Mucosa of descending colon (tissue), 3 donors: Measurements from ENCODE around the gene CHST13. TPM values are rescaled to one million over a fixed set of nuclear protein-coding genes. Genes with fewer than 3 reads are reported as not detected.

Experiments
- ATAC-seq: fragments of 200-7000 bp; cut with Tn5 transposase; one replicate; pipeline ENCODE4 v1.9.1; 2020; ENCODE audit warnings: mild to moderate bottlenecking, moderate library complexity
- DNase-seq, 3 donors: peaks; one replicate each; pipeline ENCODE4 v3.0.0-alpha.2; 2020
- H3K36me3 ChIP-seq: fragments of 200-600 bp; one replicate; pipeline ENCODE4 v1.8.0; 2021; ENCODE audit warnings: low read depth, mild to moderate bottlenecking
- H3K4me1 ChIP-seq: fragments of 200-600 bp; one replicate; pipeline ENCODE4 v1.8.0; 2021; ENCODE audit warnings: low read depth, mild to moderate bottlenecking
- H3K4me3 ChIP-seq: fragments of 200-600 bp; one replicate; pipeline ENCODE4 v1.8.0; 2021; ENCODE audit warnings: mild to moderate bottlenecking
- H3K9me3 ChIP-seq: fragments of 200-600 bp; one replicate; pipeline ENCODE4 v1.8.0; 2021; ENCODE audit warnings: mild to moderate bottlenecking
- intact Hi-C, 2 donors: fragments of 100-400 bp; cut with DNase I in 1 of 2; cut with micrococcal nuclease in 1 of 2; formaldehyde crosslinking; loops; one replicate each; pipeline versions ENCODE4 v1.11.0 to v1.11.1; 2022; cut with DNase I, micrococcal nuclease
- total RNA-seq, 3 donors: library from RNA; stranded (reverse); fragmentation: NEBNext Ultra II Directional in 2 of 3; extraction: Animal tissue kit (Norgen Biotek cat#: 25700) in 2 of 3; gene quantifications; one replicate each; pipeline versions ENCODE4 v1.2.1 to v1.2.4, GENCODE V29; 2021 to 2023
- TF ChIP-seq, protein P1 (sequence below): fragments of 200-600 bp; IDR thresholded peaks from one replicate; pipeline ENCODE4 v1.8.0; 2022; ENCODE audit warnings: antibody characterized with exemption, mild to moderate bottlenecking
- donor health status: DM: no; HTN: no; CAD: no; lungs with moderate emphysema.
- donor health status: DM: no; HTN: no; CAD: no.
- donor health status: DM: no; HTN: yes; CAD: no.

The CHST13 gene
- total RNA-seq, 3 donors from 2014 or later: 0.27 to 5.7 (median 0.98) TPM

DNA sequence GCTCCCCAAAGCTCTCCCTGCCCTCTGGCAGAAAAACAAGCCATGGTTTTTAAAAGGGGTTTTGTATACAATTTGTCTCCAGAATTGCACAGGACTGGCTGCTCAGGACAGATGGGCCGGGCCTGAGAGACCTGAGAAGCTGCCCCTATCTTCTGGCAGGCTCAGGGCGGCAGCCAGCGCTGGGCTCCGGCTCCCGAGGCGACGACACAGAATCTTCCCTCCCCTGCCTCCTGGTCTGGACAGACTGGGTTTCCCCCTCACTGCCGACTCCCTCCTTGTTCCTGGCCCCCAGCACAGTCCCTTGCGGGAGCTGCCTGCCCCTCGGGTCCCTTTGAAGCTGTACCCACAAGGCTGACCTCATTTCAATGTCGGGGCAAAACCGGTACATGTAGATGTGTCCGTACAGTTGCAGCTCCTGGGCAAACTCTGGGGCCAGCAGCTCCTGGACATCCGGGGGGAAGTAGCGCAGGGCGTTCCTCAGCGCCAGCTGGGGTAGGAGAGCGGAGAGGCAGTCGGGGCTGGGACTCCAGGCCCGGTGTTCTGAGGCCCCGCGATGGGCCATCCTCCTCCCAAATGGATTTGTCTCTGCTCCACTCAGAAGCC, 13.5 kb upstream of the CHST13 start:
- TF ChIP-seq, protein P1, sequence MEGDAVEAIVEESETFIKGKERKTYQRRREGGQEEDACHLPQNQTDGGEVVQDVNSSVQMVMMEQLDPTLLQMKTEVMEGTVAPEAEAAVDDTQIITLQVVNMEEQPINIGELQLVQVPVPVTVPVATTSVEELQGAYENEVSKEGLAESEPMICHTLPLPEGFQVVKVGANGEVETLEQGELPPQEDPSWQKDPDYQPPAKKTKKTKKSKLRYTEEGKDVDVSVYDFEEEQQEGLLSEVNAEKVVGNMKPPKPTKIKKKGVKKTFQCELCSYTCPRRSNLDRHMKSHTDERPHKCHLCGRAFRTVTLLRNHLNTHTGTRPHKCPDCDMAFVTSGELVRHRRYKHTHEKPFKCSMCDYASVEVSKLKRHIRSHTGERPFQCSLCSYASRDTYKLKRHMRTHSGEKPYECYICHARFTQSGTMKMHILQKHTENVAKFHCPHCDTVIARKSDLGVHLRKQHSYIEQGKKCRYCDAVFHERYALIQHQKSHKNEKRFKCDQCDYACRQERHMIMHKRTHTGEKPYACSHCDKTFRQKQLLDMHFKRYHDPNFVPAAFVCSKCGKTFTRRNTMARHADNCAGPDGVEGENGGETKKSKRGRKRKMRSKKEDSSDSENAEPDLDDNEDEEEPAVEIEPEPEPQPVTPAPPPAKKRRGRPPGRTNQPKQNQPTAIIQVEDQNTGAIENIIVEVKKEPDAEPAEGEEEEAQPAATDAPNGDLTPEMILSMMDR: no peak
- Histone ChIP-seq H3K4me3 (no peak overlapping the region), H3K36me3 (no peaks in the 10 kb centered on the region), H3K9me3 (no peaks in the 10 kb centered on the region), H3K4me1 (no peaks in the 10 kb centered on the region)
- ATAC-seq (no peak), DNase-seq (peak in 1 of 3 donors; percentile 27)
- intact Hi-C loops: no loop called here

DNA sequence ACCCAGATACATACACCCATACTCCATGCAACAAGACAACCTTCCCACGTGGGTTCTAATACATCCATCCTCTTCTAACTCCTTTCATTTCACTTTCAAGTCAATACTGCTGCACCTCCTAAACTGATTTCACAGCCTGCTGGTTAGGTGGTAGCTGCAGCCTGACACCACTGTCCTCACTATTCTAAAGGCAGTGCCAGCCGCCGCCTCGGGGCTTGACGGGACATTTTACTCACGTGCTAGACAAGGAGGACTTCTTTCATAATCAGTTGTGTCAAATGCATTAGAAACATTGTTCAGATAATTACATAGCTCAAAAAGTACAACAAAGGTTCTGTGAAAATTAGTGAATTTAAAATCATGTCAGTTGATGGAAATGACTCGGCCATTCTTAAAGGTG, 12.7 kb upstream of the CHST13 start:
- TF ChIP-seq, protein P1: no peak
- no peaks in the 10 kb centered on the region for H3K36me3 ChIP-seq
- ATAC-seq: no peak

DNA sequence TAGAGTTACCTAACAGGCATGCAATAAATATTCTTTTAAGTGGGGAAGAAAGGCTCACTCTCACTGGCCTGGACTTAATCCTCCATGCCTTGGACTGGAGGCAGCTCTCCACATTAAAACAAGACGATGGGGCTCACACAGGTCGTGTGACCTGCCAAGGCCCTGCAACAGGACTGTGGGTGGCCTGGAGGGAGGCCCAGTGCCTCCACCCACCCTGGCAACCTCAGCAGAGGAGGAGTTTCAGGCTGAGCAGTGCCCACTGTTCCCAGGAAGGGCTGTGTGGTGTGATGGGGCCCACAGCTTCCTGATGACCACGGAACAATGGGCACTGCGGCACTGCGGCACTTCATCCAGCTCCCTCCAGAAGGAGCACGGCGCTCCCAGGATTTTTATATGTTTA, 11.9 kb upstream of the CHST13 start:
- peak in 1 of 3 donors; percentile 28 for DNase-seq
- intact Hi-C loops: no loop called here
- no peak overlapping the region for H3K4me3 ChIP-seq
- TF ChIP-seq, protein P1: no peak
- no peaks in the 10 kb centered on the region for H3K9me3 ChIP-seq
- no peak for ATAC-seq
- H3K4me1 ChIP-seq: no peaks in the 10 kb centered on the region
- H3K36me3 ChIP-seq: no peaks in the 10 kb centered on the region

More for the DNA sequence above, 12.7 kb upstream of the CHST13 start:
- no peak for DNase-seq
- intact Hi-C loops: no loop called here
- H3K9me3 ChIP-seq: no peaks in the 10 kb centered on the region
- H3K4me3 ChIP-seq: no peak overlapping the region
- no peaks in the 10 kb centered on the region for H3K4me1 ChIP-seq

DNA sequence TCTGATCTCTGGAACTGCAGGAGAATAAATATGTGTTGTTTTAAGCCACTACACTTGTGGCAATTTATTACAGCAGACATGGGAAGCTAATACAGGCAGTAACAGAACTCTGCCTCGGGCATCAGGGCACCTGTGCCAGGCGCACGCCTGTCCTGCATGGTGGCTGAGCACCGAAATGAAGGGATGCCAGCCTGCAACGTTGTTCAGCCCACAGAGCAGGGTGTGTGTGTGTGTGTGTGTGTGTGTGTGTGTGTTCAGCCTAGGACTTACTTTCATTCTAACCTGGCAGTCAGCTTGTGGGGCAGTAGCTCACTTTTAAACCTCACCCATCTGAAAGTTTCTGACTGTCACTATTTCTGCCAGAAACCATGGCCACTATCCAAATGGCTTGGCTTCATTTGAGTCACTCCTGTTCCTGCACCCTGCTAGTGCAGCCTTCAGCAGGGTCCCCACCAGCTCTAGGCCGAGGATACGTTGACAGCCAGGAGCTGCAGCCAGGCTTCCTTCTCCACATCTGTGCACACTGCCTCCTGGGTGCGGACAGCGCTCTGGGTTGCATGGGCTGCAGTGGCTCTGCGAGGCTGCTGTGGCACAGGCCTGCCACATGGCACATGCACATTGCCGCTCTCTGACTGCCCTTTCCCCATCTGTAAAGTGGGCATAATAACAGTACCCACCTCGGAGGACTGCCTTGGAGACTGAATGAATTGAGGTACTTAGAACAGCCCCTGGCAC, 10.9 kb upstream of the CHST13 start:
- Histone ChIP-seq H3K36me3 (no peaks in the 10 kb centered on the region), H3K4me1 (no peaks in the 10 kb centered on the region), H3K9me3 (no peaks in the 10 kb centered on the region), H3K4me3 (no peak overlapping the region)
- ATAC-seq: no peak
- TF ChIP-seq, protein P1: no peak
- intact Hi-C loops: no loop called here
- DNase-seq: peak in 1 of 3 donors; percentile 22

DNA sequence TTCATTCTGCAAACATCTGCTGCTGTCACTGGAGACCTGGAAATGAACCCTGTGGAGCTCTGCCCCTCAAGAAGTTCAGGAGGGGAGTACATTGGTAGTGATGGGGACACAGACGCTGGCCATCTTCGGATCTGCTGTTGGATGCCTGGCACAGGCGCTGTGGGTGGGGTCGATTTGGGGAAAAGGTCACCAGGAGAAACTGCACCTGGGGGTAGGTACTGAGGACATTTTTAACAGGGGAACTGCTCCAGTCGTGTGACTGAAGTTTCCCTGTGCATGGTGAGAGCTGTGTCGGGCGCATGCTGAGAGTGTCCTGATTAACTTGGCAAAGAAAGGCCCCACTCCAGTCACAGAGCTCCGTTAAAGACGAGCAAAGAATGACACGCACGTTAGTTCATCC, 9.8 kb upstream of the CHST13 start:
- intact Hi-C loops: no loop called here
- Histone ChIP-seq H3K36me3 (no peaks in the 10 kb centered on the region), H3K9me3 (no peaks in the 10 kb centered on the region), H3K4me1 (no peaks in the 10 kb centered on the region), H3K4me3 (no peak overlapping the region)
- TF ChIP-seq, protein P1: no peak
- ATAC-seq: no peak
- DNase-seq: peak in 1 of 3 donors; percentile 25
